ENCODE data around the gene PANK4. TPM values are rescaled to one million over a fixed set of nuclear protein-coding genes. Genes with fewer than 3 reads are reported as not detected.
A peak's percentile ranks its signal among the peaks of the same experiment; 100 is the strongest.

The PANK4 gene
- total RNA-seq, 6 experiments from 2014 or later, result 20.6 to 26.4 (median 24.0) TPM

GRCh38 chr1:2534687-2535441 lies 8.5 kb upstream of the PANK4 start:
- peak overlapping the region; percentile 90 for H3K27ac Mint-ChIP-seq
- no peak for TF ChIP-seq CTCF (IDR thresholded peaks at IDR 0.05)
- peaks cover 6% of the 10 kb centered on the region for H3K27me3 Mint-ChIP-seq (ENCODE audit: insufficient read depth)
- peak; percentile 69 for DNase-seq
- H3K4me3 Mint-ChIP-seq, result peak overlapping the region; percentile 73
- H3K36me3 Mint-ChIP-seq (ENCODE audit: low read depth), result no peaks in the 10 kb centered on the region
- peaks cover 43% of the 10 kb centered on the region for H3K4me1 Mint-ChIP-seq (ENCODE audit: low read depth)
- no peaks in the 10 kb centered on the region for H3K9me3 Mint-ChIP-seq

GRCh38 chr1:2534315-2534686 lies 7.9 kb upstream of the PANK4 start:
- Mint-ChIP-seq H3K4me1 (ENCODE audit: low read depth) (peaks cover 43% of the 10 kb centered on the region), H3K36me3 (ENCODE audit: low read depth) (no peaks in the 10 kb centered on the region), H3K27ac (peak overlapping the region; percentile 96), H3K9me3 (no peaks in the 10 kb centered on the region), H3K27me3 (ENCODE audit: insufficient read depth) (peaks cover 6% of the 10 kb centered on the region), H3K4me3 (no peak overlapping the region; the same call in 1 of the 2 replicates)
- DNase-seq, result no peak
- no peak for TF ChIP-seq CTCF (IDR thresholded peaks at IDR 0.05)

- TF ChIP-seq CTCF (IDR thresholded peaks at IDR 0.05), result no peak
- no peaks in the 10 kb centered on the region for H3K36me3 Mint-ChIP-seq (ENCODE audit: low read depth)
- H3K9me3 Mint-ChIP-seq, result no peaks in the 10 kb centered on the region
- H3K27ac Mint-ChIP-seq, result peak overlapping the region; percentile 96
- H3K4me1 Mint-ChIP-seq (ENCODE audit: low read depth), result peaks cover 43% of the 10 kb centered on the region
- peaks cover 13% of the 10 kb centered on the region for H3K27me3 Mint-ChIP-seq (ENCODE audit: insufficient read depth)
- H3K4me3 Mint-ChIP-seq, result peak overlapping the region; percentile 70
- DNase-seq, result peak; percentile 67
These were observed 7.0 kb upstream of the PANK4 start for GRCh38 chr1:2533365-2533764.

GRCh38 chr1:2532485-2533160 lies 6.2 kb upstream of the PANK4 start:
- TF ChIP-seq CTCF (IDR thresholded peaks at IDR 0.05), result no peak
- no peaks in the 10 kb centered on the region for H3K9me3 Mint-ChIP-seq
- H3K4me3 Mint-ChIP-seq, result no peak overlapping the region
- H3K27ac Mint-ChIP-seq, result peak overlapping the region; percentile 96
- no peaks in the 10 kb centered on the region for H3K36me3 Mint-ChIP-seq (ENCODE audit: low read depth)
- H3K27me3 Mint-ChIP-seq (ENCODE audit: insufficient read depth), result peaks cover 11% of the 10 kb centered on the region
- DNase-seq, result no peak
- H3K4me1 Mint-ChIP-seq (ENCODE audit: low read depth), result peaks cover 43% of the 10 kb centered on the region

GRCh38 chr1:2530513-2531361 lies 4.3 kb upstream of the PANK4 start:
- H3K4me1 Mint-ChIP-seq (ENCODE audit: low read depth), result peaks cover 46% of the 10 kb centered on the region
- peak overlapping the region; percentile 36; the same call in 1 of the 2 replicates for H3K27ac Mint-ChIP-seq
- peaks cover 10% of the 10 kb centered on the region for H3K27me3 Mint-ChIP-seq (ENCODE audit: insufficient read depth)
- peak; percentile 32 for DNase-seq
- no peak overlapping the region for H3K4me3 Mint-ChIP-seq
- no peaks in the 10 kb centered on the region for H3K9me3 Mint-ChIP-seq
- peak; percentile 18; the same call in 1 of the 2 replicates for TF ChIP-seq CTCF (IDR thresholded peaks at IDR 0.05)
- H3K36me3 Mint-ChIP-seq (ENCODE audit: low read depth), result no peaks in the 10 kb centered on the region

Data from HFFc6 (cell line).